ENCODE data around the gene KANSL1.

Gene KANSL1

DNA sequence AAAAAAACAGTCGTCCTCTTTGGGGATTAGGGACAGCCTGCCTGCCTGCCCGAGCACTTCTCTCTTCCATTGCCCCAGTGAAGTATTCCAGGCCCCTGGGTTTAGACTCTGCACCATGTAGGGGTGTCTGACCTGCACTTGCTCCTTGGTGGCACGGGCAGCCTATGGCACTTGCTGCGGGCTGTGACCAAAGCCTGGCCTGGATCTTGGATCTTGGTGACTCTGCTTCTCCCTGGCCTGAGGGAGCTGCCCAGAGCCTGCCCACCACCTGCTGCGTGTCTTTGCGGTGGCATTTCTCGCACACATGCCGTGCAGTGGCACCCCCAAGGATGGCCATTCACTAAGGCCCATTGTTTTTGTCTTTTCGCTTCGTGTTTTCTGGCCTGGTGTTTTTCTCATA, 200.3 kb downstream of the KANSL1 start:
- DNase-seq = no peak

DNA sequence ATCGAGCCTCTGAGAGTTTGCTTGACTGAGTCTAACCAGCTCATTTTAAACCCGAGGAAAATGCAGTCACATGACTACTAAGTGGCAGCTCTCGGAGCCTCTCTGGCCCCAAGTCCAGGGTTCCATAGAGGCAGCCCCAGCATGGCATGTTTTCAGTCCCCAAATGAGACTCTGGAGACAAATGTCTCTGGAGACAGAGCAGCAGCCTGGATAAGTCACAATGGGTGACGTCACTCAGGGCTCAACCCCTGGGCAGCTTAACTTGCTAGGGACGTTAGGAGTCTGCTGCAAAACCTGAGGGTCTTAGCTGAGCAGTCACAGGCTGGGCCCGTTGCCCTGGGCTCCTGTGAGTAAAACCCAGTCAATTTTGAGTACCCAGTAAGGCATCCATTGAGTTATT, 201.1 kb downstream of the KANSL1 start:
- DNase-seq = no peak

DNA sequence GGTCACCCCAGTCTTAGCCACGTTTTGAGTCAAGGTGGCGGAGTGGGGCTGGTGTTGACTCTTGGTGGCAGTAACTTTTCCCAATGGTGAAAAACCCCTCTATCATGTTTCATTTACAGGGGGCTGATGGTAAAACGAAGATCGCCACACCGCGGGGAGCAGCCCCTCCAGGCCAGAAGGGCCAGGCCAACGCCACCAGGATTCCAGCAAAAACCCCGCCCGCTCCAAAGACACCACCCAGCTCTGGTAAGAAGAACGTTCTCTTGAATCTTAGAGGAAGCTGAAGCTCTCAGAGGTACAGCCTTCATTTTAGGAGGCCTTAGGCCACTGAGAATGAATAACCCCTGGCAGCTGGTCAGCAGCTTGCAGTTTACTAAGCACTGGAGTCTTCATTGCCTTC, 201.9 kb downstream of the KANSL1 start:
- DNase-seq = no peak

DNA sequence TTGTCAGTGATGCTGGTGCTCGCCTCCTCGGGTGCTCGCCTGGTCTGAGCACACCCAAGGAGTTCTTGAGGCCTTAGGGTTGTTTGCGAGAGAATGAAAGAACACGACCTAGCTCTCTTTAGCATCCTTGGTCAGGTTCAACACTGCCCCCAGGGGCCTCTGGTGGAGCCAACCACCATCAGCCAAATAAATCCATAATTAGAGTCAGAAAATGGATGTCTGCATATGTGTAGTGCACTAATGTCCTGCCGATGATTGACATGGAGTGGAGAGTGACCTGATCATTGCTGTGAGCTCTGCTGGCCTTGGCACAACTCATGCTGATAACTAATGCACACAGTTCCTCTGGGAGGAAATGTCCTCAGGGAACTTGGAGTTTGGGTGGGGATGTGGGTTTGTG, 202.3 kb downstream of the KANSL1 start:
- DNase-seq = no peak

DNA sequence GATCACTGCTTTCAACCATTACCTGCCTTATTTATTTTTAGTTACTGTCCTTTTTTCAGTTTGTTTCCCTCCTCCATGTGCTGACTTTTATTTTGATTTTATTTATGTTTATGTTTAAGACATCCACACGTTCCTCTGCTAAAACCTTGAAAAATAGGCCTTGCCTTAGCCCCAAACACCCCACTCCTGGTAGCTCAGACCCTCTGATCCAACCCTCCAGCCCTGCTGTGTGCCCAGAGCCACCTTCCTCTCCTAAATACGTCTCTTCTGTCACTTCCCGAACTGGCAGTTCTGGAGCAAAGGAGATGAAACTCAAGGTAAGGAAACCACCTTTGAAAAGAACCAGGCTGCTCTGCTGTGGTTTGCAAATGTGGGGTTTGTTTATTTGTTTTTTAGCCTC, 203.5 kb downstream of the KANSL1 start:
- DNase-seq = no peak

DNA sequence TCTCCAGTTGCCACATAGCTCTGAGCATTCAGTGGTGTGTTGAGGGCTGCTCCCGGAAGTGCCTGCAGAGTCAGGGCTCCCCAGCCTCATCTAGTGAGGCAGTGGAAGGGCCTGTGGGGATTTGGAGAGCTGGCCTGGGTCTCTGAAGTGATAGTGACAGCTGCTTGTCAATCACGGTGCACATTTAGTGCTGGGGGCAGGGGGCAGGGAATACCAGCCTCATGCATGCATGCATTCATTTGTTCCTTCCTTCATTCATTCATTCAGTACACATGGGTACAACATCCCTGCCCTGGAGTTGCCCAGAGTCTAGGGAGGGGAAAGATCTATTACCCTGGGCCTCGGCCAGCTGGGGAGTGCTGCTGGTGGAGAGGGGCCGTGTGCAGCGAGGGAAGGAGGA, 205.5 kb downstream of the KANSL1 start:
- no peak for DNase-seq

DNA sequence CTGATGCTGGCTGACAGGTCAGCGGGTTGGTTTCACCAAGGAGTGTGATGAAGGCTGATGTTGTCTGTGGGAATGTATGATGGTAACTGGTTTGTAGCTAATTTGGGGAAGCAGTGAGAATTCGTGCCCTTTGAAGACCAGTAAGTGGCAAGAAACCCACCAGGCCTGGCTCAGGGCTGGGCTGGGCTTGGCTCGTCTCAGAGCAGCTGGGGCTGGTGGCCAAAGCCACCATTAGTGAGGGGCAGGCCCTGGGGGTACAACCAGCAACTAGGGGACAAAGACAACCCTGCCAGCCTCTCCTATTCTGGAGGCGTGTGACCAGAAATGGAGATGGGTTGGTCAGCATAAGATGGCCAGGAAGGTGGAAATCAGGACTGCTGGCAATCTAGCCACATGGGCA, 207.2 kb downstream of the KANSL1 start:
- no peak for DNase-seq

DNA sequence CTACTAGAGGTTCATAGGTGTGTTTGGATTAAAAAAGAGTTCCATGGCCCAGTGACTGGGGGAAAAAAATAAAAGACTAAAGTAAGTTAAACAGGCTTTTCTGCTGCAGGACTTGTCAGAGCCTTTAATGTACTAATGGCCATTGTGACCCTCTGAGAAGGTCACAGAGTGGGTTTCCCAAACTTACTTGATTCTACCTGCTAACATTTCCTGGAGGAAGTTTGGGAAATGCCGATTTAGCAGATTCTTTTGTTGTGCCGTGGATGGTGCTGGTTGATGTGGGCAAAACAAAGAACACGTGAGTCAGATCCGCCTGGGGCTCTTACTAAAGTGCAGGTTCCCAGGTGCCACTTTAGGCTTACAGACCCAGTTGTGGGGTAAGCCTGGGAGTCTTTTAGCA, 207.8 kb downstream of the KANSL1 start:
- DNase-seq = no peak

DNA sequence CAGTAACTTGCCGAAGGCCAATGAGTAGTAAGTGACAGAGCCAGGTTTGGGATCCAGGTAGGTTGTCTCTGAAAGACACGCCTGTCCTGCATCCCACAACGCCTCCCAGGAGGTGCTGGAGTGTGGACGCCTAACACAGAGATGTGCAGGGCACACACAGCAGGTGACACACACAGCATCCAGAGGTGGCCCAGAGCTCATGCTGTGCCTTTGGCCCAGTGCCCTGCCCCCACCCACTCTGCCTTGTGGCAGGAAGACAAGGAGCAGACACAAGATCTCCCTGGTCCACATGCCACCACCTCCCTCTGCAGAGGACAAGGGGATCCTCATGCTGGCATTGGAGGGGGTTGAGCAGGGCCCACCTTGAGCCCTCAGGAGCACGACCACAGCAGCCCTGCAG, 208.9 kb downstream of the KANSL1 start:
- DNase-seq = no peak

DNA sequence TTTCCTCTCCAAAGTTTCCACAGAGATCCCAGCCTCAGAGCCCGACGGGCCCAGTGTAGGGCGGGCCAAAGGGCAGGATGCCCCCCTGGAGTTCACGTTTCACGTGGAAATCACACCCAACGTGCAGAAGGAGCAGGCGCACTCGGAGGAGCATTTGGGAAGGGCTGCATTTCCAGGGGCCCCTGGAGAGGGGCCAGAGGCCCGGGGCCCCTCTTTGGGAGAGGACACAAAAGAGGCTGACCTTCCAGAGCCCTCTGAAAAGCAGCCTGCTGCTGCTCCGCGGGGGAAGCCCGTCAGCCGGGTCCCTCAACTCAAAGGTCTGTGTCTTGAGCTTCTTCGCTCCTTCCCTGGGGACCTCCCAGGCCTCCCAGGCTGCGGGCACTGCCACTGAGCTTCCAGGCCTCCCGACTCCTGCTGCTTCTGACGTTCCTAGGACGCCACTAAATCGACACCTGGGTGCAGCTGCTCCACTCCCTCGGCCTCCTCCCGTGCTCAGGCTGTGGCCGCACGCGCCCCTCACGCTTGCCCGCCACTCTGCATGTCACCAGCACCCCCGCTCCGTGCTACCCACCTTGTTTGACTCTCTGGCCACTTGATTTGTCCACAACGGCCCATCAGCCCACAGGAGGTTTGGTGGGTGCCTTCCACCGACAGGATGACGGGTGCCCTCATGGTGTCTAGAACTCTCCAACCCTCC, 209.5 kb downstream of the KANSL1 start:
- no peak for DNase-seq

DNA sequence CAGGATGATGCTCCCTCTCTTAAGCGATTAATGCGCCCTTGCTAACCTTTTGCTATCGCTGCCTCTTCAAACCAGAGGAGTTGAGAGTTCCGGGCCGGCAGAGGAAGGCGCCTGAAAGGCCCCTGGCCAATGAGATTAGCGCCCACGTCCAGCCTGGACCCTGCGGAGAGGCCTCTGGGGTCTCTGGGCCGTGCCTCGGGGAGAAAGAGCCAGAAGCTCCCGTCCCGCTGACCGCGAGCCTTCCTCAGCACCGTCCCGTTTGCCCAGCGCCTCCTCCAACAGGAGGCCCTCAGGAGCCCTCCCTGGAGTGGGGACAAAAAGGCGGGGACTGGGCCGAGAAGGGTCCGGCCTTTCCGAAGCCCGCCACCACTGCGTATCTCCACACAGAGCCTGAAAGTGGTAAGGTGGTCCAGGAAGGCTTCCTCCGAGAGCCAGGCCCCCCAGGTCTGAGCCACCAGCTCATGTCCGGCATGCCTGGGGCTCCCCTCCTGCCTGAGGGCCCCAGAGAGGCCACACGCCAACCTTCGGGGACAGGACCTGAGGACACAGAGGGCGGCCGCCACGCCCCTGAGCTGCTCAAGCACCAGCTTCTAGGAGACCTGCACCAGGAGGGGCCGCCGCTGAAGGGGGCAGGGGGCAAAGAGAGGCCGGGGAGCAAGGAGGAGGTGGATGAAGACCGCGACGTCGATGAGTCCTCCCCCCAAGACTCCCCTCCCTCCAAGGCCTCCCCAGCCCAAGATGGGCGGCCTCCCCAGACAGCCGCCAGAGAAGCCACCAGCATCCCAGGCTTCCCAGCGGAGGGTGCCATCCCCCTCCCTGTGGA, 210.2 kb downstream of the KANSL1 start:
- DNase-seq = no peak

DNA sequence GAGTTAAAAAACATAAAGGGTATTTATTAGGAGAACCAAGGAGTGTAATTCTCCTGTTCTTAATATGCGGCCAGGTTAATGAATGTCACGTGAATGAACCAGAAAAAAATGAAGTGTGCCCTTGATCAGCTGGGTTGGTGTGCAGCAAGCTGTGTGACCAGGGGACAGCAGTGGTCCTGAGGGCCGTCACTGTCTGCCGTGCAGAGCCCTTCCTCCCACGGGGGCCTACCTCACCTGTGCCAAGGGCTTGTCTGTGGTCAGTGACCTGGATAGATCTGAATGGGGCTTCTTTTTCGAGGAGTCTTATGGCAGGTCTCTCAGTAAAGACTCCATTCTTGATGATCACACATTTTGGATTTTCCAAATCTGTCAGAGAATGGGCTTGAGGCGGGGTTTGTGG, 211.9 kb downstream of the KANSL1 start:
- DNase-seq = no peak

DNA sequence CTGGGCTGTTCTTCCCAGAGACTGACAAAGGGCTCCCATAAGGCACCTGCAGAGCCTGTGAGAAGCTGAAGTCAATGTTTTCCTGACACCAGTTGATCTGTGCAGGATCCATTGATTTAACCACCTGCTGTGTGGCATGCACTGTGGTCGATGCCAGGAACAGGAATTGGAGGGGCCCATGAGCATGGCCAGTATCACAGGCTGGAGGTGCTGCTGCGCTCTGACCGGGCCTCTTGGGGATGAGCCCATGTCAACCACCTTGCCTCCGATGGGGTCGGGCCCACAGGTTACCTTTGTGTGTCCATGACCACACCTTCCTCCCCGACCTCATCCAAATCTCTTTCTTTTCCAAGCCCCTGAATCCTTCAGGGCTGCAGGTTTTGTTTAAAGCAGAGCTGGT, 212.4 kb downstream of the KANSL1 start:
- DNase-seq = peak; percentile 50

Data from NCI-H146 (cell line).